Left ventricle myocardium inferior (tissue), 1 donor: ENCODE data around the gene SERINC5. TPM values are rescaled to one million over a fixed set of nuclear protein-coding genes. Genes with fewer than 3 reads are reported as not detected.

Experiments
- DNase-seq: peaks from one replicate; pipeline ENCODE4 v3.0.0-alpha.2; 2020
- H3K27ac ChIP-seq: fragments of 200-600 bp; replicated peaks from 2 replicates; pipeline ENCODE4 v1.8.0; 2021
- H3K27me3 ChIP-seq: fragments of 200-600 bp; 2 replicates; pipeline ENCODE4 v1.8.0; 2021; ENCODE audit warnings: low read depth
- H3K36me3 ChIP-seq: fragments of 200-600 bp; 2 replicates; pipeline ENCODE4 v1.8.0; 2021
- H3K4me1 ChIP-seq: fragments of 200-600 bp; 2 replicates; pipeline ENCODE4 v1.8.0; 2021
- H3K4me3 ChIP-seq: fragments of 200-600 bp; 2 replicates; pipeline ENCODE4 v1.8.0; 2021; ENCODE audit warnings: mild to moderate bottlenecking, moderate library complexity
- H3K9me3 ChIP-seq: fragments of 200-600 bp; replicated peaks from 2 replicates; pipeline ENCODE4 v1.8.0; 2021
- CTCF ChIP-seq: fragments of 200-600 bp; IDR thresholded peaks from 2 replicates; pipeline ENCODE4 v1.8.0; 2021; ENCODE audit warnings: antibody characterized with exemption, mild to moderate bottlenecking, borderline replicate concordance
- intact Hi-C: fragments of 100-400 bp; cut with micrococcal nuclease; formaldehyde crosslinking; loops from one replicate; pipeline ENCODE4 v1.11.0; 2022
- total RNA-seq: library from RNA; stranded (reverse); fragmentation: NEBNext Ultra II Directional; extraction: Animal tissue kit (Norgen Biotek cat#: 25700); gene quantifications from one replicate; pipeline ENCODE4 v1.2.1, GENCODE V29; 2021
- donor health status: DM: no; HTN: yes; CAD: no; lungs with severe emphysema.

SERINC5 gene
- total RNA-seq, 1 donor from 2014 or later = 12.2 TPM

GRCh38 chr5:80254767-80255430 is 949 bp downstream of the SERINC5 start:
- Histone ChIP-seq H3K27ac (peak overlapping the region; percentile 98), H3K4me3 (peak overlapping the region; percentile 91), H3K27me3 (no peaks in the 10 kb centered on the region), H3K9me3 (no peaks in the 10 kb centered on the region), H3K4me1 (peaks cover 59% of the 10 kb centered on the region), H3K36me3 (no peaks in the 10 kb centered on the region)
- intact Hi-C loops = no loop called here
- TF ChIP-seq CTCF = no peak
- DNase-seq = no peak

GRCh38 chr5:80251636-80252035 is 4.2 kb downstream of the SERINC5 start:
- DNase-seq = no peak
- Histone ChIP-seq H3K27ac (no peak overlapping the region), H3K4me1 (peaks cover 68% of the 10 kb centered on the region), H3K9me3 (no peaks in the 10 kb centered on the region), H3K36me3 (no peaks in the 10 kb centered on the region), H3K4me3 (no peak overlapping the region), H3K27me3 (no peaks in the 10 kb centered on the region)
- intact Hi-C loops = no loop called here
- TF ChIP-seq CTCF = no peak

GRCh38 chr5:80250801-80251200 is 5.0 kb downstream of the SERINC5 start:
- DNase-seq = no peak
- Histone ChIP-seq H3K9me3 (no peaks in the 10 kb centered on the region), H3K27me3 (no peaks in the 10 kb centered on the region), H3K36me3 (no peaks in the 10 kb centered on the region), H3K4me1 (peaks cover 70% of the 10 kb centered on the region), H3K27ac (no peak overlapping the region), H3K4me3 (no peak overlapping the region)
- intact Hi-C loops = no loop called here
- no peak for TF ChIP-seq CTCF

GRCh38 chr5:80249901-80250300 is 5.9 kb downstream of the SERINC5 start:
- no peak for TF ChIP-seq CTCF
- Histone ChIP-seq H3K9me3 (no peaks in the 10 kb centered on the region), H3K4me1 (peaks cover 70% of the 10 kb centered on the region), H3K27me3 (no peaks in the 10 kb centered on the region), H3K4me3 (no peak overlapping the region), H3K36me3 (no peaks in the 10 kb centered on the region), H3K27ac (no peak overlapping the region)
- intact Hi-C loops = no loop called here
- no peak for DNase-seq

GRCh38 chr5:80248378-80248777 is 7.5 kb downstream of the SERINC5 start:
- intact Hi-C loops = no loop called here
- Histone ChIP-seq H3K36me3 (no peaks in the 10 kb centered on the region), H3K9me3 (no peaks in the 10 kb centered on the region), H3K4me3 (no peak overlapping the region), H3K27ac (peak overlapping the region; percentile 59), H3K27me3 (no peaks in the 10 kb centered on the region), H3K4me1 (peaks cover 55% of the 10 kb centered on the region)
- TF ChIP-seq CTCF = no peak
- DNase-seq = no peak
